ENCODE results near the gene TBC1D3I.
A peak's percentile ranks its signal among the peaks of the same experiment; 100 is the strongest.
"Not testable (repeated sequence)": the region's sequence is repeated elsewhere in the genome, so short reads cannot be mapped to it uniquely, and the experiment has no call there.

Gene TBC1D3I
- long read RNA-seq = 0 reads

- H3K27me3 ChIP-seq (ENCODE audit: insufficient read depth, poor library complexity, severe bottlenecking); H3K4me3 ChIP-seq (replicated peaks; ENCODE audit: insufficient read depth, low read length); DNase-seq (ENCODE audit: low read depth in 1 of 2, low spot score in 1 of 2); H3K27ac ChIP-seq (replicated peaks): not testable (repeated sequence)
Observed at GRCh38 chr17:36264470-36264869, at the start of gene TBC1D3I. TSS of gene TBC1D3I (minus strand) at chr17:36264570. CDS start at chr17:36262985, 1,585 bp downstream.

- DNase-seq (ENCODE audit: low read depth in 1 of 2, low spot score in 1 of 2); H3K4me3 ChIP-seq (replicated peaks; ENCODE audit: insufficient read depth, low read length); H3K27ac ChIP-seq (replicated peaks); H3K27me3 ChIP-seq (ENCODE audit: insufficient read depth, poor library complexity, severe bottlenecking): not testable (repeated sequence)
Observed at GRCh38 chr17:36295161-36295560, 30.8 kb upstream of the TBC1D3I start.

- DNase-seq (ENCODE audit: low read depth in 1 of 2, low spot score in 1 of 2); H3K27ac ChIP-seq (replicated peaks); H3K4me3 ChIP-seq (replicated peaks; ENCODE audit: insufficient read depth, low read length); H3K27me3 ChIP-seq (ENCODE audit: insufficient read depth, poor library complexity, severe bottlenecking): not testable (repeated sequence)
Observed at GRCh38 chr17:36289965-36290612, 25.7 kb upstream of the TBC1D3I start.

DNA sequence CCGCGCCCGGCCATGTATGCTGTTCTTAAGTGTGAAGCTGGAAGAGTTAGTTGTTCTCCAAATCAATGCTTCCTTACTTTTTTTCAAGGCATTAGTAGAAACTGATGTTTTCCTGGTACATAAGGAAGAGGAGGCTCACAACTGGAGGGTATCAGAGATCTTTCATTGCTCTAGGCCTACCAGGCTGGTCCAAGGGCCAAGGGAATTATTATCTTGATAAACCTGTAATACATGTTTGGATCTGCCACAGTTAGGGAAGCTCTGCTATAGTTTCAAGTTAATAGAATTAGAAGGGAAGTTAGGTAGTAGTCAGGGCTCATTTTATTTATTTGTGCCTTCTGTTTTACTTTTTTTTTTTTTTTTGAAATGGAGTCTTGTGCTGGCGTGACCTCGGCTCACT lies 19.8 kb upstream of the TBC1D3I start:
- H3K27me3 ChIP-seq (ENCODE audit: insufficient read depth, poor library complexity, severe bottlenecking); DNase-seq (ENCODE audit: low read depth in 1 of 2, low spot score in 1 of 2); H3K27ac ChIP-seq (replicated peaks); H3K4me3 ChIP-seq (replicated peaks; ENCODE audit: insufficient read depth, low read length): not testable (repeated sequence)

GRCh38 chr17:36283256-36283655 lies 18.9 kb upstream of the TBC1D3I start:
- DNase-seq (ENCODE audit: low read depth in 1 of 2, low spot score in 1 of 2); H3K27ac ChIP-seq (replicated peaks); H3K4me3 ChIP-seq (replicated peaks; ENCODE audit: insufficient read depth, low read length); H3K27me3 ChIP-seq (ENCODE audit: insufficient read depth, poor library complexity, severe bottlenecking): not testable (repeated sequence)

DNA sequence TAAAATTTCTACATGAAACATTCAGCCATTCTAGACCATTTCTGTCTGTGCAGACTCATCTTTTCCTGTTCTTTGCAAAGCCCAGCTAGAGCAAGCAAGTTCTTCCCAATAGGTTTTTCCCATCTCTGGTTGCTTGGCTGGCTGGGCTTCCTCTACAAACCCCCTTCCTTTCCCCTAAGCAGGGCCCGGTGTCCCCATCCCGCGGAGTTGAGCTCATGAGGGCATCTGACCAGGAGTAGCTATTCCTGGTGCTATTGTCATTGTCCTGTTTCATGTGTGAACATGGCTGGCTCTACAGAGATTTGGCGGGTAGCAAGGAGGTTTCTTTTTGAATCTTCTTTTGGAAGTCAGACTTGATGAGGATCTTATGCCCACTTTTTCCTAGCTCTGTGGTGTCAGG lies 22.3 kb downstream of the TBC1D3I start:
- H3K27ac ChIP-seq (replicated peaks); H3K27me3 ChIP-seq (ENCODE audit: insufficient read depth, poor library complexity, severe bottlenecking); DNase-seq (ENCODE audit: low read depth in 1 of 2, low spot score in 1 of 2); H3K4me3 ChIP-seq (replicated peaks; ENCODE audit: insufficient read depth, low read length): not testable (repeated sequence)

GRCh38 chr17:36229644-36230043 lies 34.7 kb downstream of the TBC1D3I start:
- H3K27ac ChIP-seq (replicated peaks); H3K27me3 ChIP-seq (ENCODE audit: insufficient read depth, poor library complexity, severe bottlenecking); H3K4me3 ChIP-seq (replicated peaks; ENCODE audit: insufficient read depth, low read length): not testable (repeated sequence)
- peak in 1 of 2 experiments; percentile 34 for DNase-seq (ENCODE audit: low read depth in 1 of 2, low spot score in 1 of 2)

GRCh38 chr17:36222967-36223366 lies 41.4 kb downstream of the TBC1D3I start:
- H3K27ac ChIP-seq (replicated peaks); H3K27me3 ChIP-seq (ENCODE audit: insufficient read depth, poor library complexity, severe bottlenecking); H3K4me3 ChIP-seq (replicated peaks; ENCODE audit: insufficient read depth, low read length); DNase-seq (ENCODE audit: low read depth in 1 of 2, low spot score in 1 of 2): not testable (repeated sequence)

GRCh38 chr17:36221581-36222100 lies 42.7 kb downstream of the TBC1D3I start:
- not testable (repeated sequence) for DNase-seq (ENCODE audit: low read depth in 1 of 2, low spot score in 1 of 2); H3K4me3 ChIP-seq (replicated peaks; ENCODE audit: insufficient read depth, low read length); H3K27ac ChIP-seq (replicated peaks); H3K27me3 ChIP-seq (ENCODE audit: insufficient read depth, poor library complexity, severe bottlenecking)

DNA sequence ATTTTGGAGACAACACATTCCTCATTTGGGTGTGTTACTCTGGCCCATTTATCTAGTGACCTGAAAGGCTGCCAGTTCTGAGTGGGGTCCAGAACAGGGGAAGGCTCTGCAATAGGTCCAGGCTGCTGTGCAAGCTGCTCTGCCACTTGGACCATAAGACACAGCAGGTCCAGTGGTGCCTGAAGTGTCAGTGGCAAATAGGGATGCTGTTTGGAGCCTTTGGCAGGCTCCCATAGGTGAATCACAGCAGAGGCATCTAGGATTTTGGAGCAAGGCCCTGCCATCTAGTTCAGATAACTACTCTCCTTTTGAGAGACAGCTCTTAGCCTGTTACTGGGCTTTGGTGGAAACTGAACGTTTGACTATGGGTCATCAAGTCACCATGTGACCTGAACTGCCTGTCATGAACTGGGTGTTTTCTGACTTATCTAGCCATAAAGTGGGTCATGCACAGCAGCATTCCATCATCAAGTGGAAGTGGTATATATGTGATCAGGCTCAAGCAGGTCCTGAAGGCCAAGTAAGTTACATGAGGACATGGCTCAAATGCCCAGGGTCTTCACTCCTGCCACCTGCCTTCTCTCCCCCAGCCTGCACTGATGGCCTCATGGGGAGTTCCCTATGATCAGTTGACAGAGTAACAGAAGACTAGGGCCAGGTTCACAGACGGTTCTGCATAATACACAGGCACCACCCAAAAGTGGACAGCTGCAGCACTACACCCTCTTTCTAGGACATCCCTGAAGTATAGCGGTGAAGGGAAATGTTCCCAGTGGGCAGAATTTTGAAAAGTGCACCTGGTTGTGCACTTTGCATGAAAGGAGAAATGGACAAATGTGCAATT lies 43.4 kb downstream of the TBC1D3I start:
- H3K4me3 ChIP-seq (replicated peaks; ENCODE audit: insufficient read depth, low read length); H3K27ac ChIP-seq (replicated peaks); DNase-seq (ENCODE audit: low read depth in 1 of 2, low spot score in 1 of 2); H3K27me3 ChIP-seq (ENCODE audit: insufficient read depth, poor library complexity, severe bottlenecking): not testable (repeated sequence)

GRCh38 chr17:36219556-36219955 lies 44.8 kb downstream of the TBC1D3I start:
- not testable (repeated sequence) for H3K27ac ChIP-seq (replicated peaks); H3K4me3 ChIP-seq (replicated peaks; ENCODE audit: insufficient read depth, low read length); DNase-seq (ENCODE audit: low read depth in 1 of 2, low spot score in 1 of 2); H3K27me3 ChIP-seq (ENCODE audit: insufficient read depth, poor library complexity, severe bottlenecking)

GRCh38 chr17:36215406-36216308 lies 48.7 kb downstream of the TBC1D3I start:
- not testable (repeated sequence) for H3K27me3 ChIP-seq (ENCODE audit: insufficient read depth, poor library complexity, severe bottlenecking); H3K27ac ChIP-seq (replicated peaks); DNase-seq (ENCODE audit: low read depth in 1 of 2, low spot score in 1 of 2); H3K4me3 ChIP-seq (replicated peaks; ENCODE audit: insufficient read depth, low read length)

Measured in HL-60 (cell line).